HepG2 (cell line): ENCODE measurements around the gene POP7. TPM values are rescaled to one million over a fixed set of nuclear protein-coding genes. Genes with fewer than 3 reads are reported as not detected.

Source experiments
- EEA1 ChIP-seq: sonication (generic); formaldehyde crosslinking; IDR thresholded peaks from 2 replicates; pipeline ENCODE4 v1.5.1; 2020; ENCODE audit warnings: mild to moderate bottlenecking, missing genetic modification reagents, borderline replicate concordance
- ELF3 ChIP-seq: IDR thresholded peaks from 2 replicates; pipeline ENCODE4 v1.6.1; 2016; ENCODE audit warnings: missing genetic modification reagents, missing compliant biosample characterization
- GTF3A ChIP-seq: sonication (generic); formaldehyde crosslinking; conservative IDR thresholded peaks from 2 replicates; pipeline ENCODE4 v1.4.0; 2020; ENCODE audit warnings: mild to moderate bottlenecking, missing genetic modification reagents
- HNF4A ChIP-seq: sonication (generic); formaldehyde crosslinking; IDR thresholded peaks from 2 replicates; pipeline ENCODE4 v1.4.0; 2020; ENCODE audit warnings: missing genetic modification reagents
- IRF2 ChIP-seq: IDR thresholded peaks from 2 replicates; pipeline ENCODE4 v1.6.1; 2018; ENCODE audit warnings: missing genetic modification reagents, missing compliant biosample characterization
- KLF6 ChIP-seq: IDR thresholded peaks from 2 replicates; pipeline ENCODE4 v1.8.0; 2016; ENCODE audit warnings: missing biosample characterization, missing genetic modification reagents
- MAF1 ChIP-seq: sonication (generic); formaldehyde crosslinking; IDR thresholded peaks from 2 replicates; pipeline ENCODE4 v1.5.0; 2020; ENCODE audit warnings: missing genetic modification reagents, borderline replicate concordance
- PHF20 ChIP-seq: sonication (generic); formaldehyde crosslinking; IDR thresholded peaks from 2 replicates; pipeline ENCODE4 v1.5.0; 2020; ENCODE audit warnings: mild to moderate bottlenecking, missing genetic modification reagents
- PITX1 ChIP-seq: sonication (generic); formaldehyde crosslinking; IDR thresholded peaks from 2 replicates; pipeline ENCODE4 v1.5.1; 2020; ENCODE audit warnings: mild to moderate bottlenecking, missing genetic modification reagents
- PPARG ChIP-seq: conservative IDR thresholded peaks from 2 replicates; pipeline ENCODE4 v1.6.1; 2016; ENCODE audit warnings: missing biosample characterization, missing genetic modification reagents
- RARA ChIP-seq: IDR thresholded peaks from 2 replicates; pipeline ENCODE4 v1.6.1; 2016; ENCODE audit warnings: missing genetic modification reagents, missing compliant biosample characterization
- RCOR2 ChIP-seq: IDR thresholded peaks from 2 replicates; pipeline ENCODE4 v1.6.1; 2016; ENCODE audit warnings: missing biosample characterization, missing genetic modification reagents
- RXRB ChIP-seq: IDR thresholded peaks from 2 replicates; pipeline ENCODE4 v1.6.1; 2016; ENCODE audit warnings: borderline replicate concordance, missing genetic modification reagents, missing compliant biosample characterization
- SOX13 ChIP-seq, 3 experiments: fragments of 450-650 bp in 1 of 3; sonication (generic) in 1 of 3; formaldehyde crosslinking in 1 of 3; IDR thresholded peaks in 2 of 3; conservative IDR thresholded peaks in 1 of 3; 2 replicates each; pipeline versions ENCODE4 v1.5.0 to v1.6.1; 2016 to 2020; ENCODE audit warnings: antibody characterized with exemption in 1 of 3, mild to moderate bottlenecking in 1 of 3, missing compliant biosample characterization in 1 of 3, missing genetic modification reagents in 1 of 3, moderate library complexity in 1 of 3
- ZC3H13 ChIP-seq: sonication (generic); formaldehyde crosslinking; IDR thresholded peaks from 2 replicates; pipeline ENCODE4 v1.8.1; 2023; ENCODE audit warnings: mild to moderate bottlenecking, missing genetic modification reagents, moderate library complexity
- ZNF160 ChIP-seq: sonication (generic); formaldehyde crosslinking; IDR thresholded peaks from 2 replicates; pipeline ENCODE4 v1.8.0; 2022; ENCODE audit warnings: mild to moderate bottlenecking, inconsistent platforms, missing genetic modification reagents
- ZNF280D ChIP-seq: sonication (generic); formaldehyde crosslinking; IDR thresholded peaks from 2 replicates; pipeline ENCODE4 v1.5.1; 2020; ENCODE audit warnings: mild to moderate bottlenecking, missing genetic modification reagents
- ZNF468 ChIP-seq: sonication (generic); formaldehyde crosslinking; IDR thresholded peaks from 2 replicates; pipeline ENCODE4 v1.8.0; 2022; ENCODE audit warnings: mild to moderate bottlenecking, moderate library complexity, missing genetic modification reagents
- ZNF563 ChIP-seq: sonication (generic); formaldehyde crosslinking; IDR thresholded peaks from 2 replicates; pipeline ENCODE4 v1.8.0; 2022; ENCODE audit warnings: mild to moderate bottlenecking, moderate library complexity, missing genetic modification reagents
- ZNF598 ChIP-seq: sonication (generic); formaldehyde crosslinking; IDR thresholded peaks from 2 replicates; pipeline ENCODE4 v1.5.1; 2020; ENCODE audit warnings: mild to moderate bottlenecking, missing genetic modification reagents, borderline replicate concordance
- ZSCAN20 ChIP-seq: sonication (generic); formaldehyde crosslinking; IDR thresholded peaks from 2 replicates; pipeline ENCODE4 v1.4.0; 2020; ENCODE audit warnings: missing genetic modification reagents, mild to moderate bottlenecking, borderline replicate concordance
- polyA plus RNA-seq, 8 experiments: library from polyadenylated mRNA; depleted of rRNA in 3 of 8; stranded (reverse) in 7 of 8; unstranded in 1 of 8; fragments of >200 nt; fragmentation: Illumina TruSeq in 4 of 8; extraction: Trizol in 4 of 8; gene quantifications; 2 replicates each; pipeline versions ENCODE4 v1.2.1 to v1.2.3, GENCODE V29; 2011 to 2016; ENCODE audit warnings: low read depth in 4 of 8, missing spikeins in 1 of 8, mixed read lengths in 1 of 8; ENCODE audit not compliant: insufficient read depth in 1 of 8
- total RNA-seq, 5 experiments: library from RNA; depleted of rRNA; stranded (reverse); fragments of >200 nt; fragmentation: Illumina TruSeq; extraction: Trizol; gene quantifications; 2 replicates each; pipeline ENCODE4 v1.2.3, GENCODE V29; 2016; ENCODE audit warnings: low read depth in 1 of 5
- TF ChIP-seq, protein P1 (sequence below): sonication (generic); formaldehyde crosslinking; IDR thresholded peaks from 2 replicates; pipeline ENCODE4 v1.8.0; 2022; ENCODE audit warnings: missing genetic modification reagents, low read depth, mild to moderate bottlenecking, borderline replicate concordance
- TF ChIP-seq, protein P2 (sequence below): sonication (generic); formaldehyde crosslinking; IDR thresholded peaks from 2 replicates; pipeline ENCODE4 v1.8.1; 2023; ENCODE audit warnings: mild to moderate bottlenecking, missing genetic modification reagents, borderline replicate concordance
- TF ChIP-seq, protein P3 (sequence below): sonication (generic); formaldehyde crosslinking; IDR thresholded peaks from 2 replicates; pipeline ENCODE4 v1.4.0; 2020; ENCODE audit warnings: missing genetic modification reagents, mild to moderate bottlenecking, borderline replicate concordance

Gene POP7
- total and polyA plus RNA-seq, 2 of the 13 experiments (the other 11 are each of a cell fraction or from before 2014, with no cell fraction given) = 63.9 to 91.1 TPM

GRCh38 chr7:100723732-100724275, 17.9 kb downstream of the POP7 start (continued):
- TF ChIP-seq PITX1 (CRISPR knock-in tag) (peak; percentile 73; the same call in 1 of the 2 replicates), ZC3H13 (peak; percentile 95), PPARG (CRISPR knock-in tag) (peak; percentile 54), PHF20 (peak; percentile 16; the same call in 1 of the 2 replicates), ELF3 (peak; percentile 54; the same call in 1 of the 2 replicates), RCOR2 (CRISPR knock-in tag) (peak; percentile 19; the same call in 1 of the 2 replicates), ZNF160 (CRISPR knock-in tag) (no peak), HNF4A (CRISPR knock-in tag) (no peak), ZSCAN20 (CRISPR knock-in tag) (no peak), KLF6 (CRISPR knock-in tag) (no peak), GTF3A (CRISPR knock-in tag) (no peak), SOX13 (IDR thresholded peaks at IDR 0.05) (no peak), SOX13 (CRISPR knock-in tag; conservative IDR thresholded peaks at IDR 0.05 in 1 of 2, IDR thresholded peaks at IDR 0.05 in 1 of 2) (peak in 1 of 2 experiments; percentile 47; a peak in 1 of 4 replicates), RARA (CRISPR knock-in tag) (peak; percentile 92), ZNF563 (CRISPR knock-in tag) (peak; percentile 30; the same call in 1 of the 2 replicates), ZNF598 (CRISPR knock-in tag) (0 out of 2 replicates have a peak, but pooled peaks have one; percentile 59), RXRB (peak; percentile 90), MAF1 (CRISPR knock-in tag) (no peak), ZNF468 (CRISPR knock-in tag) (no peak), IRF2 (CRISPR knock-in tag) (peak; percentile 63; the same call in 1 of the 2 replicates), EEA1 (CRISPR knock-in tag) (no peak), ZNF280D (peak; percentile 47; the same call in 1 of the 2 replicates)
- TF ChIP-seq, protein P1, sequence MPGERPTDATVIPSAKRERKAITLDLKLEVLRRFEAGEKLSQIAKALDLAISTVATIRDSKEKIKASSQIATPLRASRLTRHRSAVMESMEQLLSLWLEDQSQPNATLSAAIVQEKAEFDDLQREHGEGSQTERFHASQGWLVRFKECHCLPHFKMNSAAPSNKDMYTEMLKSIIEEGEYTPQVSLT (CRISPR knock-in tag) = no peak
- TF ChIP-seq, protein P2, sequence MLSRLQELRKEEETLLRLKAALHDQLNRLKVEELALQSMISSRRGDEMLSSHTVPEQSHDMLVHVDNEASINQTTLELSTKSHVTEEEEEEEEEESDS = no peak
- TF ChIP-seq, protein P3, sequence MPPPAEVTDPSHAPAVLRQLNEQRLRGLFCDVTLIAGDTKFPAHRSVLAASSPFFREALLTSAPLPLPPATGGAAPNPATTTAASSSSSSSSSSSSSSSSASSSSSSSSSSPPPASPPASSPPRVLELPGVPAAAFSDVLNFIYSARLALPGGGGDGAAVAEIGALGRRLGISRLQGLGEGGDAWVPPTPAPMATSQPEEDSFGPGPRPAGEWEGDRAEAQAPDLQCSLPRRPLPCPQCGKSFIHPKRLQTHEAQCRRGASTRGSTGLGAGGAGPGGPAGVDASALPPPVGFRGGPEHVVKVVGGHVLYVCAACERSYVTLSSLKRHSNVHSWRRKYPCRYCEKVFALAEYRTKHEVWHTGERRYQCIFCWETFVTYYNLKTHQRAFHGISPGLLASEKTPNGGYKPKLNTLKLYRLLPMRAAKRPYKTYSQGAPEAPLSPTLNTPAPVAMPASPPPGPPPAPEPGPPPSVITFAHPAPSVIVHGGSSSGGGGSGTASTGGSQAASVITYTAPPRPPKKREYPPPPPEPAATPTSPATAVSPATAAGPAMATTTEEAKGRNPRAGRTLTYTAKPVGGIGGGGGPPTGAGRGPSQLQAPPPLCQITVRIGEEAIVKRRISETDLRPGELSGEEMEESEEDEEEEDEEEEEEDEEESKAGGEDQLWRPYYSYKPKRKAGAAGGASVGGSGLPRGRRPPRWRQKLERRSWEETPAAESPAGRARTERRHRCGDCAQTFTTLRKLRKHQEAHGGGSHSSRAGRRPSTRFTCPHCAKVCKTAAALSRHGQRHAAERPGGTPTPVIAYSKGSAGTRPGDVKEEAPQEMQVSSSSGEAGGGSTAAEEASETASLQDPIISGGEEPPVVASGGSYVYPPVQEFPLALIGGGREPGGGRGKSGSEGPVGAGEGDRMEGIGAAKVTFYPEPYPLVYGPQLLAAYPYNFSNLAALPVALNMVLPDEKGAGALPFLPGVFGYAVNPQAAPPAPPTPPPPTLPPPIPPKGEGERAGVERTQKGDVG (CRISPR knock-in tag) = no peak
